HG02759 (cell line): ENCODE measurements around the gene DMRTB1.
A peak's percentile ranks its signal among the peaks of the same experiment; 100 is the strongest.

ENCODE experiments used
- ATAC-seq: cut with Tn5 transposase; IDR thresholded peaks from one replicate; pipeline ENCODE4 v1.9.1; 2021; ENCODE audit warnings: mild to moderate bottlenecking, moderate library complexity; ENCODE audit not compliant: unreplicated experiment

The DMRTB1 gene

GRCh38 chr1:53459321-53460175, at the start of gene DMRTB1:
Gene DMRTB1, plus strand, starts transcription at chr1:53459399. Its CDS starts 55 bp downstream, at chr1:53459454.
- ATAC-seq = no peak

- ATAC-seq = no peak
Measured at GRCh38 chr1:53409695-53410094, 49.5 kb upstream of the DMRTB1 start.

- ATAC-seq = no peak
Measured at GRCh38 chr1:53410100-53410541, 49.1 kb upstream of the DMRTB1 start.

GRCh38 chr1:53410701-53411100, 48.5 kb upstream of the DMRTB1 start:
- no peak for ATAC-seq

DNA sequence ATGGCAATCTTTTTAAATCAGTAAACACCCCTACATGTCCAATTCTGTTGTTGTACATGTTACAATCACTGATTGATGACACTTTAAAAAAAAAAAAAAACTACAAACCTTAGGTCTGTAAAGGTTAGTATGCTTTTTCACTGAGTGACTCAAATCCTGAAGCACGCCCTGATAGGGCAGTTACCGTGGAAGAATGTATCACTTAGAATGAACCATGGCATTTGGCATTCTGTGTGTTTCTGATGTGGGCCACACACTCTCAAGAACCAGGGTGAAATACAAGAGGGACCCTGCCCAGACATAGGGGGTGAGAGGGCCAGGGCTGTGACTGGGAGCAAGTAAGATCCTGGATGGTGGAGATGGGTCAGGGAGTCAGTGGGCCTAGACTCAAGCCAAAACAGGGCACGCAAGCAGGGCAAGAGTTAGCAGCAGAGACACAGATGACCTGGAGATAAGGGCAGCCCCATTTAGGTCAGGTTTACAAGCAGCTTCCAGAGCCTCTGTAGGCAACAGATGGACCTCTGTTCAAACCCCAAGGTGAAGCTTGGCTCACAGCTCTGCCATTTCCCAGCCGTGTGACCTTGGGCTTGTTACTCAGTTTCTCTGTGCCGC, 47.6 kb upstream of the DMRTB1 start:
- no peak for ATAC-seq

DNA sequence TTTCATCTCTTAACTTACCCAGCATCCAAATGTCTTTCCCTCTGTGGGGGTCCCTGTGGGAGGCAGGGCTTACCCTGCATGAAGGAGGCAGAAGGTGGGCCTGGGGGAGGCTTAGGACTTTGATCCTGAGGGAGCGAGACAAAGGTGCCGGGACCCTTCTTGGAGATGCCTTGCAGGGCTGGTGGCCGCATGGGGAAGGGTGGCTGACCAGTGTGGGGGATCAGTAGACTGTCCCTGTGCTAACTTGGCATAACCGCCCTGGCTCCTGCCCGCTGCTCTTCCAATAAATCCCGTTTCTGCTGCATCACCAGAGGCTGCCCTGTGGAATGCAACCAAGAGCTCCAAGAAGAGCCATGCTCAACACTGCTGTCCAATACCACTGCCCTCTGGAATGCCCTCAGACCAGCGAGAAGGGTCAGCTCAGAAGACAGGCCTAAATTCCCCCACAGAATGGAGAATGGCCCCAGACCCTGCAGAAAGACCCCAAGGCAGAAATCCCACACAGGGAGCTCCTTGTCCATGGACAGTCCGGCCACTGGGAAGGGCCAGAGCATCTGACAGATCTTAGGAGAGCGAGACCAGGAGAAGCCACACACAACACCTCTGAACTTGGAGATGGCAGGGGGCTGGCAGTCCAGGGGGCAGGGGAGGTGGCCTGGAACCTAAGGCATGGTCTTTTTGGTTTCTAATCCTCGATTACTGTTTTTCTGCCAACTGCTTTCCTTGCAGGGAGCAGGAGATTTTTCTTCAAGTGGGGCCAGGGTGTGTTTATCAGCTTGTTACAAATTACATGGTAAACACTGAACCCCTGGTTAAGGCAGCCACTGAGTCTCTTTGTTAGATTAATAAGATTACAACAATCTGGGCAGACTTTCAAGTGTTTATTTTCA, 46.7 kb upstream of the DMRTB1 start:
- no peak for ATAC-seq

DNA sequence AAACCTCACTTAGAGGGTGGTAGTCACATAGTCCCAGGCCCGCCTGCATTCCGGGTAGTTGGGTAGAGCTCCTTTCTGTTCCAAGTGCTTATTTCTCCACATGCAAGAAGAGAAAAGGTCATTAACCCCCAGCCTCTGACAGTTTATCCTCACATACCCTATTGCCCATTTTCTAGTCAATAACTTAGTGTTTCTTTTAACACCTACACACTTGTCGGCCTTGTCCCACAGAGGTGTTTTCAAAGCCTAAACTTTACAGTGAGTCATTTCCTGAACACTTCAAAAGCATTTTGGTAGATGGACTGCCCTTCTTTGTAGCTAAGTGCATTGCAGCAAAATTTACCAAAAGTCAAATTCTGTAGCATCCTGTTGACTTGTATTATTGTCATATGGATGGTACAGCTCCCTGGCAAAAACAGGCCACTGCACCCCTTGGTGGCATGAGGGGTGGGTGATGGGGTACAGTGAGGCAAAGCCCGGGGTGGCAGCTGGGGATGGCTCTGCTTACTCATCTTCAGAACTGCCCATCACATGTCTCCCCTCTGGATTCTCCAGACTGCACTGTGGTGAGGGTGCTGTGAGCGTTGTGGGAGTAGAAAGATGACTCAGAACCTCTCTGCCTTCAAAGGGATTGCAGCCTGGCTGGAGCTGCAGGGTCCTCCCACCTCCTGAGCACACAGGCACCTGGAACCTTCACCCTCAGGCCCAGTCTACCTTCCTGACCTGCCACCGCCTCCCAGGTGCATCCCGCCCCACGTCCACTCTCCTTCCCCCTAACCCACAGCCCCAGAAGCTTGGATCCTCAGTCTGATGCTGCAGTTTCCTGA, 45.8 kb upstream of the DMRTB1 start:
- ATAC-seq = peak; percentile 55

DNA sequence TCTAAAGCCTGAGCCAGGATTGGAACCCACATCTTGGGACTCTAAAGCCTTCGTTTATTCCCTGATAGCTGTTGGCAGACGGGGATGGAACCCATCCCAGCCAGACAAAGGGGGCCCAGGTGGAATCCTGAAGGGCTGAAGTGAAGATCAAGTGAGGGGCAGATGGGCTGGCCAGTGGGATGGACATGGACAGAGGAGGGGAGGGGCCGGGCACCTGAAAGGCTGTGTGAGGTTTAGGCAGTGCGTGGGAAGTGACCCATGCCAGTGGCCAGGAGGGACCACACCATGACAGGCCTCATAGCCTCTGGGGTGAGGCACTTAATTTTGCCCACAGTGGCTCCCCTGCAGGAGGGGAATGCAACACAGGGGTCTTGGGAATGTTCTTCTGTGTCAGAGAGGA, 44.6 kb upstream of the DMRTB1 start:
- no peak for ATAC-seq

- no peak for ATAC-seq
Measured at GRCh38 chr1:53415432-53415831, 43.8 kb upstream of the DMRTB1 start.

GRCh38 chr1:53416269-53416813, 42.9 kb upstream of the DMRTB1 start:
- no peak for ATAC-seq

- ATAC-seq = no peak
Measured at GRCh38 chr1:53417074-53417511, 42.1 kb upstream of the DMRTB1 start.

DNA sequence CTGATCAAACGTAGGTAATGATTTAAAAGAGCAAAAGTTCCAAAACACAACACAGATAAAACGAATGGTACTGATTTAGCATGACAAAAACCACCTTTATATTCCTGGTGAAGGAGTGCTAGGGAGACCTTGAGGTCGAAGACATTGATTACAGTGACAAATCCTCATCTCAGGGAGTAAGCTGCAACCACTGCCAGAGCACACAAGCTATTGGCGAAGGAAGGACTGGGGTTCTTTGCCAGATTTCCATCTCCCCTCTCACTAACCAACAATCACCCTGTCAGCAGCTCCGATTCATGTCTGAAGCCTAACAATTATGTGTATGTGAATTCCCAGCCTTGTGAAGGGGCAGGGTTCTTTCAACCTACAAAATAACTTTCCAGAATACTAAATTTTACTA, 40.2 kb upstream of the DMRTB1 start:
- no peak for ATAC-seq

GRCh38 chr1:53420341-53420740, 38.9 kb upstream of the DMRTB1 start:
- ATAC-seq = no peak

DNA sequence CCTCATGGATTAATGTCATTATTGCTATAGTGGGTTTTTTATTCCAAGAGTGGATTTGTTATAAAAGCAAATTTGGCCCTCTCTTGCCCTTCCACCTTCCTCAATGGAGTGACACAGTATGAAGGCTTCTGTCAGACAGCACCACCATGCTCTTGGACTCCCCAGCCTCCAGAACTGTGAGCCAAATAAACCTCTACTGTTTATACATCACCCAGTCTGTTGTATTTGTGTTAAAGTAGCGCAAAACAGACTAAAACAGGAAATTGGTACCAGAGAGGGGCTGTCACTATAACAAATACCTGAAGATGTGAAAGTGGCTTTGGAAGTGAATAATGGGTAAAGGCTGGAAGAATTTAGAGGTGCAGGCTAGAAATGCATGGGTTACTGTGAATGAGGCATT, 38.0 kb upstream of the DMRTB1 start:
- no peak for ATAC-seq

DNA sequence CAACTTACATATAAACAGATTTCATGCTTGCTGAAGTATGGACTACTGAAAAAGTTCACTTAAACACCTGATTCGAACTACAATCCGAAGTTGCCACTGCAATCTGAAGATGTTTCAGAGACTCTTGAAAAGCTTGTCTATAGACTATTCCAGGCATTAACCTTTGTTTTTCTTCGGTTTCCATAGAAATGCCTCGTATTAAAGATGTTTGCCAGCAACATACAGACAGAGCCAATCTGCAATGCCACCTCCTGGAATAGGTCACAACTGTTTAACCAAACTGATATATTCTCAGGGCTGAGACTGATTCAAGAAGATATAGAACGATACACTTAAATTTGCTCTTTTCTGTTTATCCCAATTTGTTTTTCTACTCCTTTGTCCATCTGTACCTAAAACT, 28.9 kb upstream of the DMRTB1 start:
- no peak for ATAC-seq

DNA sequence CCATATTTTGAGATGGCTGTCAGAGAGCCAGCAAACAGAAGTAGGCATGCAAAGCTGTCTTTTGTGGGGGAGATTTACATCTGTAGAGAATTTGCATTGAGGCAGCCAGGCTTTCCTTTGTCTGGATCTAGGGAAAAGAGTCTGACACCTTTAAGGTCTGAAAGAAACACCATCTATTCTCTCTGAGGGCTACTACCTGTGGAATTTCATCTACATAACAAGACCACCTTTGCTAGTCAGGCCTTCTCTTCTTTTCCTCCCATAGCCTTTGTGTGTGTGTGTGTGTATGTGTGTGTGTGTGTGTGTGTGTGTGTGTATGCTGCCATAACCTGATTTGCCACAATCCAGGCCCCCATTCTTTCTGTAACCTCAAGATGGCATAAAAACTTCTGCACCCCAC, 28.4 kb upstream of the DMRTB1 start:
- no peak for ATAC-seq

- no peak for ATAC-seq
Measured at GRCh38 chr1:53431244-53431643, 28.0 kb upstream of the DMRTB1 start.

GRCh38 chr1:53431805-53432565, 27.2 kb upstream of the DMRTB1 start:
- ATAC-seq = no peak

GRCh38 chr1:53432611-53433010, 26.6 kb upstream of the DMRTB1 start:
- ATAC-seq = no peak
